Nephron progenitor cell (in vitro differentiated cells): ENCODE measurements around the gene CCAR1.

ENCODE experiments used
- DNase-seq: peaks from one replicate; pipeline ENCODE4 v3.0.0; 2021
- H3K27ac Mint-ChIP-seq: 2 replicates; pipeline ENCODE4 v1.8.0; 2021; ENCODE audit warnings: mild to moderate bottlenecking, moderate library complexity, mixed read lengths
- H3K27me3 Mint-ChIP-seq: 2 replicates; pipeline ENCODE4 v1.8.0; 2021; ENCODE audit warnings: mild to moderate bottlenecking, low read depth, mixed read lengths; ENCODE audit not compliant: poor library complexity
- H3K36me3 Mint-ChIP-seq: 2 replicates; pipeline ENCODE4 v1.8.0; 2021; ENCODE audit warnings: low read depth, mixed read lengths
- H3K4me1 Mint-ChIP-seq: 2 replicates; pipeline ENCODE4 v1.8.0; 2021; ENCODE audit warnings: mixed read lengths
- H3K4me3 Mint-ChIP-seq: 2 replicates; pipeline ENCODE4 v1.8.0; 2021; ENCODE audit warnings: mild to moderate bottlenecking, moderate library complexity, mixed read lengths
- H3K9me3 Mint-ChIP-seq: 2 replicates; pipeline ENCODE4 v1.8.0; 2021; ENCODE audit warnings: mild to moderate bottlenecking, moderate library complexity, mixed read lengths
- TF ChIP-seq, protein P1 (sequence below): fragments of 200-600 bp; sonication (generic); IDR thresholded peaks from 2 replicates; pipeline ENCODE4 v1.5.0; 2021; ENCODE audit warnings: antibody characterized with exemption

The CCAR1 gene, protein sequence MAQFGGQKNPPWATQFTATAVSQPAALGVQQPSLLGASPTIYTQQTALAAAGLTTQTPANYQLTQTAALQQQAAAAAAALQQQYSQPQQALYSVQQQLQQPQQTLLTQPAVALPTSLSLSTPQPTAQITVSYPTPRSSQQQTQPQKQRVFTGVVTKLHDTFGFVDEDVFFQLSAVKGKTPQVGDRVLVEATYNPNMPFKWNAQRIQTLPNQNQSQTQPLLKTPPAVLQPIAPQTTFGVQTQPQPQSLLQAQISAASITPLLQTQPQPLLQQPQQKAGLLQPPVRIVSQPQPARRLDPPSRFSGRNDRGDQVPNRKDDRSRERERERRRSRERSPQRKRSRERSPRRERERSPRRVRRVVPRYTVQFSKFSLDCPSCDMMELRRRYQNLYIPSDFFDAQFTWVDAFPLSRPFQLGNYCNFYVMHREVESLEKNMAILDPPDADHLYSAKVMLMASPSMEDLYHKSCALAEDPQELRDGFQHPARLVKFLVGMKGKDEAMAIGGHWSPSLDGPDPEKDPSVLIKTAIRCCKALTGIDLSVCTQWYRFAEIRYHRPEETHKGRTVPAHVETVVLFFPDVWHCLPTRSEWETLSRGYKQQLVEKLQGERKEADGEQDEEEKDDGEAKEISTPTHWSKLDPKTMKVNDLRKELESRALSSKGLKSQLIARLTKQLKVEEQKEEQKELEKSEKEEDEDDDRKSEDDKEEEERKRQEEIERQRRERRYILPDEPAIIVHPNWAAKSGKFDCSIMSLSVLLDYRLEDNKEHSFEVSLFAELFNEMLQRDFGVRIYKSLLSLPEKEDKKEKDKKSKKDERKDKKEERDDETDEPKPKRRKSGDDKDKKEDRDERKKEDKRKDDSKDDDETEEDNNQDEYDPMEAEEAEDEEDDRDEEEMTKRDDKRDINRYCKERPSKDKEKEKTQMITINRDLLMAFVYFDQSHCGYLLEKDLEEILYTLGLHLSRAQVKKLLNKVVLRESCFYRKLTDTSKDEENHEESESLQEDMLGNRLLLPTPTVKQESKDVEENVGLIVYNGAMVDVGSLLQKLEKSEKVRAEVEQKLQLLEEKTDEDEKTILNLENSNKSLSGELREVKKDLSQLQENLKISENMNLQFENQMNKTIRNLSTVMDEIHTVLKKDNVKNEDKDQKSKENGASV

DNA sequence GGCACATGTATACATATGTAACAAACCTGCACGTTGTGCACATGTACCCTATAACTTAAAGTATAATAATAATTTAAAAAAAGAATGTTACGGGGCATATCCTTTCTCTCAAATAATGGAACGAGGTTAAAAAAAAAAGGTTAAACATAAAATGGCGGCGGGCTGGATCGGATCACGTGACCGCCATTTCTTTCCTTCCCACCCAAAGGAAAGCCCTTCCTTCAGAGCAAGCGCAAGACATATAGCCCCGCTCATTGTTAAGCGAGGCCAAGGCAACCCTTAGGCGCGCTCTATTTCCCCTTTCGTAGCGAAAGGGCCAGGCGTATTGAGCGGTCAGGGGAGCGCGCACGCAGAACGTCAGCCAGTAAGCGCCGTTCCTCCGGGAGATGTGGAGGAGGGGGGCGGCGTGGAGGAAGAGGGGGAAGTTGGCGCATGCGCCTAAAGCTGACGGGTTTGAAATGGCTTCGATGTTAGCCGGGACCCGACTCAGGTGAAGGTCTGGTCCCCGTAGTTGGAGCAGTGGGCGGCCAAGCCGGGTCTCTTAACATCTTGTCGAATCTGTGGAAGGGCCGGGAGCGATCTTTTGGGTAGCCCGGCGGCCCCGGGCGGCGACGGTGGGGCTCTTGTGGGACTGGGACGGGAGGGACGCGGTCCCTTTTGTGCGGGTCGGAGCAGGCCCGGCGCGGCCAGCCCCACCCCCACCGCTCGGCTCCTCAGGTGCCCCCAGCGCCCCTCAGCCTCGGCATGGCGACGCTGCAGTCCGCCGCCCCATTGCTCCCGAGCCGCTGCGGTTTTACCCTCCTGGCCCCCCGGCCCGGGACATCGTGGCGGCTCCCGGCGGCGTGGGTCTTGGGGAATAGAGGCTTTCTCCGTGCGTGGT, at the start of gene CCAR1:
Gene CCAR1 (plus strand): TSS at position 447 of the 880 bp plus-strand sequence. CDS start 1,266 bp downstream, outside the sequence.
- Mint-ChIP-seq H3K9me3 (peaks cover 4% of the 10 kb centered on the region), H3K4me3 (peak within 1 kb of the TSS; percentile 86), H3K4me1 (peaks cover 15% of the 10 kb centered on the region), H3K27ac (peak within 1 kb of the TSS; percentile 99), H3K36me3 (peaks cover 39% of the 10 kb centered on the region), H3K27me3 (peaks cover 10% of the 10 kb centered on the region)
- DNase-seq: peak; percentile 96
- TF ChIP-seq, protein P1, sequence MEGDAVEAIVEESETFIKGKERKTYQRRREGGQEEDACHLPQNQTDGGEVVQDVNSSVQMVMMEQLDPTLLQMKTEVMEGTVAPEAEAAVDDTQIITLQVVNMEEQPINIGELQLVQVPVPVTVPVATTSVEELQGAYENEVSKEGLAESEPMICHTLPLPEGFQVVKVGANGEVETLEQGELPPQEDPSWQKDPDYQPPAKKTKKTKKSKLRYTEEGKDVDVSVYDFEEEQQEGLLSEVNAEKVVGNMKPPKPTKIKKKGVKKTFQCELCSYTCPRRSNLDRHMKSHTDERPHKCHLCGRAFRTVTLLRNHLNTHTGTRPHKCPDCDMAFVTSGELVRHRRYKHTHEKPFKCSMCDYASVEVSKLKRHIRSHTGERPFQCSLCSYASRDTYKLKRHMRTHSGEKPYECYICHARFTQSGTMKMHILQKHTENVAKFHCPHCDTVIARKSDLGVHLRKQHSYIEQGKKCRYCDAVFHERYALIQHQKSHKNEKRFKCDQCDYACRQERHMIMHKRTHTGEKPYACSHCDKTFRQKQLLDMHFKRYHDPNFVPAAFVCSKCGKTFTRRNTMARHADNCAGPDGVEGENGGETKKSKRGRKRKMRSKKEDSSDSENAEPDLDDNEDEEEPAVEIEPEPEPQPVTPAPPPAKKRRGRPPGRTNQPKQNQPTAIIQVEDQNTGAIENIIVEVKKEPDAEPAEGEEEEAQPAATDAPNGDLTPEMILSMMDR: no peak

DNA sequence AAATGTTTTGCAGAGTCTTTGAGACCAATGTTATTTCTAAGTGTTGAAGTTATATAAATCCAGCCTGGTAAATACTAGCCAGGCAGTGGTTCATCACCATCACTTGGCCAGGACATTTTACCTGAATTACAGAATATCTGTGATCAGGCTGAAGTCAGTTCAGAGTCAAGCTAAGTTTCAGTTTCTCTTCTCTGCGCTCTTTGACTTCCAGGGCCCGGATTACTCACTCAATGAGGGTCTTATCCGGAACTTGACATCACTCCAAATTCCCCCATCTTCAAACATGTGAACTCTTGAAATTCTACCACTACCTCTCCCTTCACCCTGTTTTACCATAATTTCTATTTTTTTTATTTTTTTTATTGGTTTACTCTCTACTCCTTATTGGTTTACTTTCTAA, 36.6 kb upstream of the CCAR1 start:
- H3K27me3 Mint-ChIP-seq: peaks cover 2% of the 10 kb centered on the region
- H3K9me3 Mint-ChIP-seq: no peaks in the 10 kb centered on the region
- H3K4me1 Mint-ChIP-seq: no peaks in the 10 kb centered on the region
- TF ChIP-seq, protein P1: no peak
- peaks cover 80% of the 10 kb centered on the region for H3K36me3 Mint-ChIP-seq
- no peak for DNase-seq
- H3K4me3 Mint-ChIP-seq: no peak overlapping the region
- peak overlapping the region; percentile 27 for H3K27ac Mint-ChIP-seq

DNA sequence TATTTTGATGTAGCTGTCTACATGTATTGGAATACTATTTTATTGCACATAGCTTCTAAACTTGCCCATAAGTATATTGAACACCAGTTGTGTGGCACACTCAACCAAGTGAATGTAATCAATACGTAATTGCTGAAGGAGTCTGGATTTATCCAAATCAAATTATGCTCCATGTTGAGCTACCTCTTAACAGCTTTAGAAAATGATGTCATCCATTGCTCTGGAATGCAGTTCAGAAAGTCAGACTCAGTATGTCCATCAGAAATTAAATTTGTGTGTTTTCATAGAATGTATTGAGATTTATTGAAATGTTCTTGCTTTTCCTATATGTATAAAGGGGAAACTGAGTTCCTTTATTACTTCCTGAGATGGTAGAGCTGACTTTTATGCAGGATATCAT, 25.0 kb upstream of the CCAR1 start:
- DNase-seq: no peak
- Mint-ChIP-seq H3K27me3 (no peaks in the 10 kb centered on the region), H3K4me3 (no peak overlapping the region), H3K36me3 (peaks cover 24% of the 10 kb centered on the region), H3K9me3 (no peaks in the 10 kb centered on the region), H3K27ac (no peak overlapping the region), H3K4me1 (no peaks in the 10 kb centered on the region)
- TF ChIP-seq, protein P1: no peak

DNA sequence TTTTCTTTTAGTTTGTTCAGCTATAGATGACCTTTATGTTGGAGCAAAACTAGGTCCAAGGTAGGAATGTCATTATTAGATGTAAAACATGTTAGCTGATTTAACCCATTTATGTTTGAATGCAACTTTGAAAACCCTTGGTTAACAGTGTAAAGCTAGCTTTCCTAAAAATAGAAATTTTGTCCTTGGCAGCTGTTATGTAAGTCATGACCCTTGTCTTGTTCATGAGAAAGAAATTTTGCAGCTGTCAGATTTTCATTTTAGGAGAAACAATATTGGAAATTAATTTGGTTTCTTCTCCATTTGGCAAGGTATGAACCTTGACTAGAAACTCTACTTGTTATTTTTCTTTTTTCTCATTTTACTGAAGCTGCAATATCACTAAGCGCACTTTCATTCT, 23.9 kb upstream of the CCAR1 start:
- TF ChIP-seq, protein P1: no peak
- H3K27ac Mint-ChIP-seq: peak overlapping the region; percentile 66

DNA sequence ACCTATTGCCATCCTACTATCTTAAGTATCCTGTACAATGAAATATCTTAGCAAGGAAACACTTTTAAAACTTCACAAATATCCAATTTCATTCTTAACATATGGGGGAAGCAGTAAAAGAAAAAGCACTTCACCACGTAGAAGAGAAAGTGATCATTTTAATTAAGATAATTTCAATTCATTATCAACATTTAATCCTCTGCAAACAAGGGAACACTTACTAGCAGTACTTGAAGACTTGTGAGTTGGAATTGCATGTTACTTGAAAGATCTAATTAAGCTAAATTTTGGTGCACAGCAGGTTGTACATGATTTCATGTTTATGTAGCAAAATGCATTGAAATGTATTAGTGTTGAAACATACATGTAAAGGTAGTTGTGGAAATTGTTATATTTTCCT, 20.8 kb upstream of the CCAR1 start:
- Mint-ChIP-seq H3K27me3 (no peaks in the 10 kb centered on the region), H3K27ac (no peak overlapping the region), H3K9me3 (no peaks in the 10 kb centered on the region), H3K4me3 (no peak overlapping the region), H3K4me1 (no peaks in the 10 kb centered on the region), H3K36me3 (peaks cover 5% of the 10 kb centered on the region)
- no peak for DNase-seq
- TF ChIP-seq, protein P1: no peak

More for the DNA sequence above, 23.9 kb upstream of the CCAR1 start:
- Mint-ChIP-seq H3K36me3 (peaks cover 13% of the 10 kb centered on the region), H3K9me3 (no peaks in the 10 kb centered on the region), H3K27me3 (no peaks in the 10 kb centered on the region), H3K4me3 (no peak overlapping the region), H3K4me1 (no peaks in the 10 kb centered on the region)
- no peak for DNase-seq
